Mammary epithelial cell (primary cell): ENCODE results near the gene OR51I1.

Experiments
- CTCF ChIP-seq, 2 donors: IDR thresholded peaks in 1 of 2; conservative IDR thresholded peaks in 1 of 2; 2 replicates each; pipeline ENCODE4 v1.5.1; 2011 to 2012; ENCODE audit warnings: inconsistent platforms in 2 of 2, low read length in 2 of 2, mild to moderate bottlenecking in 2 of 2, control low read depth in 1 of 2, low read depth in 1 of 2; ENCODE audit not compliant: insufficient read depth in 1 of 2; ENCODE audit errors: extremely low read depth in 1 of 2
- EZH2 ChIP-seq: IDR thresholded peaks from 2 replicates; pipeline ENCODE4 v1.6.1; 2012; ENCODE audit warnings: low read length, inconsistent platforms, borderline replicate concordance

GRCh38 chr11:5486003-5486402 is 44.7 kb upstream of the OR51I1 start:
- no peak for TF ChIP-seq CTCF (conservative IDR thresholded peaks at IDR 0.05 in 1 of 2, IDR thresholded peaks at IDR 0.05 in 1 of 2; ENCODE audit: extremely low read depth in 1 of 2, insufficient read depth in 1 of 2, low read depth in 1 of 2, low read length in 2 of 2)
- TF ChIP-seq EZH2, result no peak
